Liver (tissue), 9 donors: Measurements from ENCODE around the gene OXCT1. TPM values are rescaled to one million over a fixed set of nuclear protein-coding genes. Genes with fewer than 3 reads are reported as not detected.

Experiments
- DNase-seq: peaks from one replicate; pipeline ENCODE4 v3.0.0-alpha.2; 2017; ENCODE audit warnings: low spot score
- H3K27ac ChIP-seq, 2 donors: one replicate each; pipeline ENCODE4 v1.7.0; 2013; ENCODE audit warnings: inconsistent platforms in 2 of 2, low read length in 2 of 2, control low read depth in 1 of 2, low read depth in 1 of 2, mild to moderate bottlenecking in 1 of 2
- H3K27me3 ChIP-seq, 4 donors: one replicate each; pipeline versions ENCODE4 v1.6.1 to v1.7.0; 2013; ENCODE audit warnings: low read length in 3 of 4, inconsistent platforms in 1 of 4, mild to moderate bottlenecking in 1 of 4, moderate library complexity in 1 of 4; ENCODE audit not compliant: control insufficient read depth in 4 of 4, insufficient read depth in 4 of 4
- H3K36me3 ChIP-seq, 4 donors: one replicate each; pipeline versions ENCODE4 v1.6.1 to v1.7.0; 2013; ENCODE audit warnings: low read length in 3 of 4, mild to moderate bottlenecking in 3 of 4, low read depth in 1 of 4, moderate library complexity in 1 of 4; ENCODE audit not compliant: control insufficient read depth in 4 of 4, insufficient read depth in 3 of 4
- H3K4me1 ChIP-seq, 4 donors: one replicate each; pipeline versions ENCODE4 v1.6.1 to v1.7.0; 2013; ENCODE audit warnings: low read length in 3 of 4, mild to moderate bottlenecking in 3 of 4, moderate library complexity in 1 of 4; ENCODE audit not compliant: control insufficient read depth in 4 of 4, insufficient read depth in 4 of 4
- H3K4me3 ChIP-seq, 3 donors: one replicate each; pipeline versions ENCODE4 v1.6.1 to v1.7.0; 2013; ENCODE audit warnings: low read length in 3 of 3, control low read depth in 1 of 3, low read depth in 1 of 3, mild to moderate bottlenecking in 1 of 3
- H3K9ac ChIP-seq, 2 donors: one replicate each; pipeline ENCODE4 v1.7.0; 2013; ENCODE audit warnings: low read length in 2 of 2, mild to moderate bottlenecking in 2 of 2, moderate library complexity in 2 of 2, control low read depth in 1 of 2, low read depth in 1 of 2
- H3K9me3 ChIP-seq, 4 donors: one replicate each; pipeline versions ENCODE4 v1.6.1 to v1.7.0; 2013; ENCODE audit warnings: low read length in 3 of 4; ENCODE audit not compliant: control insufficient read depth in 4 of 4
- EGR1 ChIP-seq, 2 donors: IDR thresholded peaks; 2 replicates each; pipeline ENCODE4 v1.6.1; 2016 to 2018; ENCODE audit warnings: antibody characterized with exemption in 2 of 2, low read depth in 2 of 2
- FOXA1 ChIP-seq: IDR thresholded peaks from 2 replicates; pipeline ENCODE4 v1.6.1; 2016; ENCODE audit warnings: antibody characterized with exemption
- FOXA2 ChIP-seq: IDR thresholded peaks from 2 replicates; pipeline ENCODE4 v1.6.1; 2016; ENCODE audit warnings: antibody characterized with exemption
- GABPA ChIP-seq, 2 donors: IDR thresholded peaks in 1 of 2; conservative IDR thresholded peaks in 1 of 2; 2 replicates each; pipeline ENCODE4 v1.6.1; 2016; ENCODE audit warnings: antibody characterized with exemption in 2 of 2, mild to moderate bottlenecking in 1 of 2, moderate library complexity in 1 of 2
- HNF4A ChIP-seq, 2 donors: conservative IDR thresholded peaks; 2 replicates each; pipeline ENCODE4 v1.6.1; 2016; ENCODE audit warnings: antibody characterized with exemption in 2 of 2, mild to moderate bottlenecking in 2 of 2
- HNF4G ChIP-seq: IDR thresholded peaks from 2 replicates; pipeline ENCODE4 v1.6.1; 2016; ENCODE audit warnings: antibody characterized with exemption
- JUND ChIP-seq, 2 donors: IDR thresholded peaks; 2 replicates each; pipeline ENCODE4 v1.6.1; 2016; ENCODE audit warnings: antibody characterized with exemption in 2 of 2
- MAX ChIP-seq: IDR thresholded peaks from 2 replicates; pipeline ENCODE4 v1.6.1; 2016; ENCODE audit warnings: antibody characterized with exemption
- NR2F2 ChIP-seq: IDR thresholded peaks from 2 replicates; pipeline ENCODE4 v1.6.1; 2016; ENCODE audit warnings: antibody characterized with exemption
- RAD21 ChIP-seq, 2 donors: IDR thresholded peaks; 2 replicates each; pipeline ENCODE4 v1.6.1; 2016; ENCODE audit warnings: antibody characterized with exemption in 2 of 2, mild to moderate bottlenecking in 2 of 2
- RXRA ChIP-seq, 2 donors: IDR thresholded peaks; 2 replicates each; pipeline ENCODE4 v1.6.1; 2017 to 2018; ENCODE audit warnings: antibody characterized with exemption in 2 of 2, mild to moderate bottlenecking in 1 of 2
- SP1 ChIP-seq: IDR thresholded peaks from 2 replicates; pipeline ENCODE4 v1.6.1; 2018; ENCODE audit warnings: antibody characterized with exemption, mild to moderate bottlenecking
- TAF1 ChIP-seq: conservative IDR thresholded peaks from 2 replicates; pipeline ENCODE4 v1.6.1; 2016; ENCODE audit warnings: antibody characterized with exemption, mild to moderate bottlenecking
- YY1 ChIP-seq: IDR thresholded peaks from 2 replicates; pipeline ENCODE4 v1.6.1; 2016; ENCODE audit warnings: antibody characterized with exemption, mild to moderate bottlenecking
- ZBTB33 ChIP-seq: IDR thresholded peaks from 2 replicates; pipeline ENCODE4 v1.6.1; 2016; ENCODE audit warnings: antibody characterized with exemption
- whole genome bisulfite sequencing: extraction: QIAGEN DNeasy Blood & Tissue Kit; methylation state at CpG from one replicate; pipeline ENCODE4 v1.1.7; 2013; 5-methylcytosine and 5-hydroxymethylcytosine counted together
- polyA plus RNA-seq, 2 donors: library from polyadenylated mRNA; stranded (reverse) in 1 of 2; unstranded in 1 of 2; fragments of 200-250 nt in 1 of 2; fragments of >200 nt in 1 of 2; fragmentation: Nextera tagmentation in 1 of 2; extraction: Ambion mirVana in 1 of 2; gene quantifications; one replicate each; pipeline versions ENCODE4 v1.2.1 to v1.2.3, GENCODE V29; 2013 to 2015
- total RNA-seq, 2 donors: library from RNA; depleted of rRNA; stranded (reverse); fragments of >200 nt; gene quantifications; one replicate each; pipeline ENCODE4 v1.2.3, GENCODE V29; 2014
- TF ChIP-seq, protein P1 (sequence below): fragments of 150-350 bp; IDR thresholded peaks from 2 replicates; pipeline ENCODE4 v1.5.1; 2017; ENCODE audit warnings: improper control_type of control experiment, low read depth, low read length; ENCODE audit not compliant: missing input control
- TF ChIP-seq, protein P2 (sequence below): IDR thresholded peaks from 2 replicates; pipeline ENCODE4 v1.6.1; 2016; ENCODE audit warnings: antibody characterized with exemption
- donor health status: healthy.
- donor health status: healthy.
- donor health status: healthy.
- donor health status: healthy.
- donor health status: healthy.

The OXCT1 gene
- total and polyA plus RNA-seq, 4 donors = 0.72 to 10.7 (median 1.1) TPM

DNA sequence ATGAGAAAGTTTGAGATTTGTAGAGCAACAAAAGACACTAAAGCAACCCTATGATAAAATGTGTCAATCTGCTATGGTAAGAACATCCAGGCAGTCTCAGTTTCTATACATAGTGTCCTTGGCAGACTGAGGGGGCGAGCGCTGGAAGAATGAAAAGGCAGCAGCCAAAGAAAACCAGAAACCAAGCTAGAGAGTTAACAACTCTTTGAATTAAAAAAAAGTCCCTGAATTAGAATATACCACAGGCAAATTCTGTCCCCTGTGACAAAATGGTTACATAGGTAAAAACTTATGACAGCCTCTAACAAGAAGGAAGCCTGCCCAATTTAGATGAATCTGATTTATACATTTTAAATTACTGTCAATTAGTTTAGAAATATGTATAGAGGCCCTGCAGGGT lies 106.7 kb downstream of the OXCT1 start:
- no peak for DNase-seq
- no peak overlapping the region for H3K27ac ChIP-seq
- H3K27me3 ChIP-seq = peaks cover 0 to 4% (median 0%) of the 10 kb centered on the region in 4 donors
- H3K4me3 ChIP-seq = no peak overlapping the region
- no peak overlapping the region for H3K9ac ChIP-seq
- no peaks in the 10 kb centered on the region for H3K4me1 ChIP-seq
- WGBS = 93% methylated on average over 2 of the region's 2 CpGs
- no peaks in the 10 kb centered on the region for H3K9me3 ChIP-seq
- no peak for TF ChIP-seq EGR1 (IDR thresholded peaks at IDR 0.05; ENCODE audit: low read depth in 2 of 2)
- TF ChIP-seq HNF4A (conservative IDR thresholded peaks at IDR 0.05) = no peak
- no peak for TF ChIP-seq ZBTB33
- no peak for TF ChIP-seq RAD21 (IDR thresholded peaks at IDR 0.05)
- TF ChIP-seq HNF4G = no peak
- TF ChIP-seq, protein P1, sequence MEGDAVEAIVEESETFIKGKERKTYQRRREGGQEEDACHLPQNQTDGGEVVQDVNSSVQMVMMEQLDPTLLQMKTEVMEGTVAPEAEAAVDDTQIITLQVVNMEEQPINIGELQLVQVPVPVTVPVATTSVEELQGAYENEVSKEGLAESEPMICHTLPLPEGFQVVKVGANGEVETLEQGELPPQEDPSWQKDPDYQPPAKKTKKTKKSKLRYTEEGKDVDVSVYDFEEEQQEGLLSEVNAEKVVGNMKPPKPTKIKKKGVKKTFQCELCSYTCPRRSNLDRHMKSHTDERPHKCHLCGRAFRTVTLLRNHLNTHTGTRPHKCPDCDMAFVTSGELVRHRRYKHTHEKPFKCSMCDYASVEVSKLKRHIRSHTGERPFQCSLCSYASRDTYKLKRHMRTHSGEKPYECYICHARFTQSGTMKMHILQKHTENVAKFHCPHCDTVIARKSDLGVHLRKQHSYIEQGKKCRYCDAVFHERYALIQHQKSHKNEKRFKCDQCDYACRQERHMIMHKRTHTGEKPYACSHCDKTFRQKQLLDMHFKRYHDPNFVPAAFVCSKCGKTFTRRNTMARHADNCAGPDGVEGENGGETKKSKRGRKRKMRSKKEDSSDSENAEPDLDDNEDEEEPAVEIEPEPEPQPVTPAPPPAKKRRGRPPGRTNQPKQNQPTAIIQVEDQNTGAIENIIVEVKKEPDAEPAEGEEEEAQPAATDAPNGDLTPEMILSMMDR = no peak
- TF ChIP-seq YY1 = no peak
- TF ChIP-seq, protein P2, sequence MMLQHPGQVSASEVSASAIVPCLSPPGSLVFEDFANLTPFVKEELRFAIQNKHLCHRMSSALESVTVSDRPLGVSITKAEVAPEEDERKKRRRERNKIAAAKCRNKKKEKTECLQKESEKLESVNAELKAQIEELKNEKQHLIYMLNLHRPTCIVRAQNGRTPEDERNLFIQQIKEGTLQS = no peak
- no peak for TF ChIP-seq GABPA (IDR thresholded peaks at IDR 0.05 in 1 of 2, conservative IDR thresholded peaks at IDR 0.05 in 1 of 2)
- TF ChIP-seq NR2F2 = no peak
- TF ChIP-seq JUND (IDR thresholded peaks at IDR 0.05) = no peak
- no peak for TF ChIP-seq RXRA (IDR thresholded peaks at IDR 0.05)
- no peak for TF ChIP-seq FOXA1
- H3K36me3 ChIP-seq = no peaks in the 10 kb centered on the region

- peaks cover 0 to 4% (median 0%) of the 10 kb centered on the region in 4 donors for H3K27me3 ChIP-seq
- no peaks in the 10 kb centered on the region for H3K4me1 ChIP-seq
- H3K9ac ChIP-seq = no peak overlapping the region
- WGBS = 80% methylated on average over 3 of the region's 3 CpGs
- no peak overlapping the region for H3K27ac ChIP-seq
- no peaks in the 10 kb centered on the region for H3K36me3 ChIP-seq
- no peaks in the 10 kb centered on the region for H3K9me3 ChIP-seq
- H3K4me3 ChIP-seq = no peak overlapping the region
- TF ChIP-seq FOXA1 = no peak
- no peak for TF ChIP-seq ZBTB33
- TF ChIP-seq, protein P1 = no peak
- TF ChIP-seq TAF1 = no peak
- no peak for TF ChIP-seq FOXA2
- TF ChIP-seq RXRA (IDR thresholded peaks at IDR 0.05) = no peak
- TF ChIP-seq SP1 = no peak
- TF ChIP-seq YY1 = no peak
- TF ChIP-seq JUND (IDR thresholded peaks at IDR 0.05) = no peak
- no peak for TF ChIP-seq MAX
- TF ChIP-seq GABPA (IDR thresholded peaks at IDR 0.05 in 1 of 2, conservative IDR thresholded peaks at IDR 0.05 in 1 of 2) = no peak
- no peak for TF ChIP-seq EGR1 (IDR thresholded peaks at IDR 0.05; ENCODE audit: low read depth in 2 of 2)
- TF ChIP-seq NR2F2 = no peak
- no peak for TF ChIP-seq RAD21 (IDR thresholded peaks at IDR 0.05)
- TF ChIP-seq, protein P2 = no peak
- DNase-seq = no peak
These were observed 107.1 kb downstream of the OXCT1 start for GRCh38 chr5:41763081-41763480.
